Activated CD4-positive, alpha-beta memory T cell treated with anti-CD3 and anti-CD28 coated beads for 36 hours (primary cell): Measurements from ENCODE around the gene IQCF5. TPM values are rescaled to one million over a fixed set of nuclear protein-coding genes. Genes with fewer than 3 reads are reported as not detected.
"Not testable (repeated sequence)": the region's sequence is repeated elsewhere in the genome, so short reads cannot be mapped to it uniquely, and the experiment has no call there.

ENCODE experiments used
- CTCF ChIA-PET: fragments of 350-600 bp; sonication (Branson Sonifier 250); formaldehyde crosslinking; loops from one replicate; lab custom pipeline; 2021; ENCODE audit warnings: antibody characterized with exemption, inconsistent platforms; lab: Charles Lee
- POLR2A ChIA-PET: fragments of 350-600 bp; sonication (Branson Sonifier 250); formaldehyde crosslinking; loops from one replicate; lab custom pipeline; 2021; ENCODE audit warnings: antibody characterized with exemption; lab: Charles Lee
- DNase-seq: peaks from one replicate; pipeline ENCODE4 v3.0.0-alpha.2; 2020
- H3K27ac Mint-ChIP-seq: one replicate; pipeline ENCODE4 v1.8.0; 2021; ENCODE audit warnings: mixed read lengths
- H3K27me3 Mint-ChIP-seq: one replicate; pipeline ENCODE4 v1.8.0; 2021; ENCODE audit warnings: mixed read lengths
- H3K36me3 Mint-ChIP-seq: one replicate; pipeline ENCODE4 v1.8.0; 2021; ENCODE audit warnings: mixed read lengths
- H3K4me1 Mint-ChIP-seq: one replicate; pipeline ENCODE4 v1.8.0; 2021; ENCODE audit warnings: low read depth, mixed read lengths
- H3K4me3 Mint-ChIP-seq: one replicate; pipeline ENCODE4 v1.8.0; 2021; ENCODE audit warnings: mild to moderate bottlenecking, mixed read lengths
- H3K9me3 Mint-ChIP-seq: one replicate; pipeline ENCODE4 v1.8.0; 2021; ENCODE audit warnings: mixed read lengths
- intact Hi-C: fragments of 100-400 bp; cut with micrococcal nuclease; formaldehyde crosslinking; loops from one replicate; pipeline ENCODE4 v1.15.1; 2023
- total RNA-seq, 2 experiments: library from RNA; stranded (reverse); gene quantifications; one replicate each; pipeline ENCODE4 v1.2.3, GENCODE V29; 2021

IQCF5 gene
- total RNA-seq, 2 experiments from 2014 or later = not detected

DNA sequence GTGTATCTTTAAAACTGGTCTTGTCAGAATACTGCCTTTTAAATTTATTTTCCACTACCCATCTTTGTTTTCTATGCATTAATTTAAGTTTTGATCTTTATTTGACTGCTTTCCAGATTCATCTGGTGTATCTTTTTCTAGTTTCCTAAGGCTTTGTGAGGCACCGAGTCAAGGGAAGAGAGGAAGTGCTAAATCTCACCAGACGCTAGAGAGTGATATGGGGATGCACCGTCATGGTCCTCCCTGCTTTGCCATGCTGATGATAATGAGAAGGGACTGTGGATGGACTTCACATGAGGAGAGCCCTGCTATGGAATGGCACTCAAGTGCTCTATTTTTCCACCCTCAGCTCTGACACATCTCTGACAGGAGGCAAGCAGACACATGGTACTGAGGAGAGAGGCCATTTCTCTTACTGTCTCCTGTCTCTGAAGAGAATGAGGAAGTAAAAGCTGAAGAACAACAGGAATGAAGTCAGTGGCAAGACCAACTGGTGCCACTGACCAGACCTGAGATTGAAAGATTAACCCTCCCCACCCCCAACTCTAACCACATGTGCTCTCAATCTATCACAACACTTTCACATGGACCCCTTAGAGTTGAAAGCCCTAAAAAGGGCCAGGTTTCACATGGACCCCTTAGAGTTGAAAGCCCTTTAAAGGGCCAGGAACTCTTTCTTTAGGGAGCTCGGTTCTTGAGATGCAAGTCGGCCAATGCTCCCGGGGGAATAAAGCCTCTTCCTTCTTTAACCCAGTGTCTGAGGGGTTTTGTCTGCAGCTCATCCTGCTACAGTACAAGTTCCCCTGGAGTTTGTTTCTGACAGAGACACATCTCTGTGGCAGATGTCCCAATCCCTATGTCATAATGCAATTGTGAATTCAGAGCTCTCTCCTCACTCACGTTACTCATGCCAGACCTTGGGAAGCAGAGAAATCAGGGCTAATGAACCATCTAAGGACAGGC lies 14.4 kb downstream of the IQCF5 start, which contains the start of gene IQCF2:
IQCF2 (plus strand) TSS at position 913 of the 963 bp plus-strand sequence. CDS start 52 bp downstream, outside the sequence.
- POLR2A ChIA-PET = no interaction called here
- CTCF ChIA-PET = no interaction called here
- Mint-ChIP-seq H3K4me1 (peaks cover 2% of the 10 kb centered on the region), H3K36me3 (no peaks in the 10 kb centered on the region), H3K27me3 (peaks cover 6% of the 10 kb centered on the region), H3K9me3 (no peaks in the 10 kb centered on the region), H3K4me3 (no peak within 1 kb of the TSS), H3K27ac (no peak within 1 kb of the TSS)
- DNase-seq = no peak
- intact Hi-C loops = no loop called here

DNA sequence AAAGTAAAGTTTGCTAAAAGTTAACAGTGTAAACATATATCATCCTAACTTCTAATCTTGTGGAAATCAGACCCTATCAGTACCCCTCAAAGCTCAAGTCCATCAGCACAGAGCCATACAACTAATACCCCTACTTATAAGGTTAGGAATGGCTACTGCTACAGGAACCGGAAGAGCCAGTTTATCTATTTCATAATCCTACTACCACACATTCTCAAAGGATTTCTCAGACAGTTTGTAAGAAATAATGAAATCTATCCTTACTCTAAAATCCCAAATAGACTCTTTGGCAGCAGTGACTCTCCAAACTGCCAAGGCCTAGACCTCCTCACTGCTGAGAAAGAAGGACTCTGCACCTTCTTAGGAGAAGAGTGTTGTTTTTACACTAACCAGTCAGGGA lies 20.0 kb downstream of the IQCF5 start:
- H3K27ac Mint-ChIP-seq, POLR2A ChIA-PET: not testable (repeated sequence)

DNA sequence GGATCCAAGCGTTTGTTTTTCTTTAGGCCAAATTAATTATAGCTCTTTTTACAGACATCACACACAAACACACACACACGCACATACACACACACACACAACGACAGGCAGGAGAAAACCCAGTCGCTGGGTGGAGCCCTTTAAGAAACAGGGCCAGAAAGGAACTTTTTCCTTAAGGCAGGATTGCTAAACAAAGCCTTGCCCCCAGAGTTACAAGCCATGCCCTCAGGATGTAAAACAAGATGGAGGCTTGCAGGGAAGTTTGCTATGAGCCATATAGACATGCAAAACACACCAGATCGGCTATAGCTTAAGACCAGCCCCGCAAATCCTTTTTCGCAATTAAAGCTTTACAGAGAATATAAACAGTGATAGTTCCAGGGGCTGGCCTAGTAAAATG lies 30.3 kb downstream of the IQCF5 start:
- DNase-seq = no peak
- ChIA-PET CTCF (no interaction called here), POLR2A (no interaction called here)
- Mint-ChIP-seq H3K4me1 (no peaks in the 10 kb centered on the region), H3K36me3 (peaks cover 6% of the 10 kb centered on the region), H3K4me3 (no peak overlapping the region), H3K27ac (no peak overlapping the region), H3K9me3 (peaks cover 16% of the 10 kb centered on the region), H3K27me3 (peaks cover 27% of the 10 kb centered on the region)
- intact Hi-C loops = no loop called here

More for the DNA sequence above, 20.0 kb downstream of the IQCF5 start:
- H3K27me3 Mint-ChIP-seq, H3K36me3 Mint-ChIP-seq, H3K4me3 Mint-ChIP-seq, H3K9me3 Mint-ChIP-seq, CTCF ChIA-PET, DNase-seq, H3K4me1 Mint-ChIP-seq, intact Hi-C loops: not testable (repeated sequence)

DNA sequence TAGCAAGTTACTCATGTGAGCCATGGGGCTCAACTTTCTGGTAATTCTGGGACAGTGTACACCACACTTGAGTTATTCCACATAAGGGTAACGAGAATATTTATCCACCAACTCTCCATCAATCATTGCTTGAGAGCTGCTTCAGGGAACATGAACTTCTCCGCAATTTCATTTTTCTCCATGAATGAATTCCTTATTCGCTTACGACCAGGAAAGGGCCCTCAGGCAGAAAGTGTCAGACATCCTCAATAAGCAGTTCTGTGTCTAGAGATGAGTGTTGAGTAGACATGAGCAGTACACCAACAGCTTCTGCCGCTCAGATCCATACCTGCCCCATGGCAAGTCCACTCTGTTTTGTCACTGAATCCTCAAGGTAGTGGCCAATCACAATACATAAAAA lies 38.8 kb downstream of the IQCF5 start:
- H3K4me1 Mint-ChIP-seq = no peaks in the 10 kb centered on the region
- CTCF ChIA-PET = interaction anchor here (0.9 kb wide), 1 partner anchor 36 kb away, joined by 3 read pairs; no protein-coding TSS in a partner anchor

DNA sequence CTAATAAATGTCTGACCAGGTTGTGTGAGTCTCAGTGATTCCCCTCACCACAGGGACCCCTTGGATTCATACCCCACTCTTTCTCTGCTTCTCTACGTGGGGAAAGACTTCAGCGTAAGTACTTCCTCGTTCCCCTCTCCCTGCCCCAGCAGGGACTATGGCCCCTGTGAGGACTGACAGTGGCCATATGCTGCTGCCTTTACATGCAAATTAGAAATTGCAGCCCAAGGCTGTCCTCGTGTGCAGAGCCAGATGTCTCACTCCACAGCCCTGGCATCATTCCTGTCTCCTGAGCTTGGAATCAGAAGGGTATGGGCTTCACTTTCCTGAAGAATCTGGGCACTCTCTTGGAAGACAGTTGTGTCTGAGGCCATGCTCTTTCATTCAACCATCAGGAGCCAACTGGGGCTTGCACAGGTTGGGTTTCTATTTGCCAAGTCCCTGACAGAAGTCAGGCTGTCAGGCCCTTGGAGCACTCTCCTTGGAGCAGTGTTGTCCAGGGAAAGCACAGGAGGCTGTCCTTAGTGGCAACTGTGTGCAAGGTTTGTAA lies 44.5 kb downstream of the IQCF5 start:
- H3K27me3 Mint-ChIP-seq = peaks cover 18% of the 10 kb centered on the region
- intact Hi-C loops = no loop called here
- H3K4me3 Mint-ChIP-seq = no peak overlapping the region
- peaks cover 11% of the 10 kb centered on the region for H3K36me3 Mint-ChIP-seq
- H3K27ac Mint-ChIP-seq = no peak overlapping the region
- ChIA-PET POLR2A (no interaction called here), CTCF (no interaction called here)
- H3K9me3 Mint-ChIP-seq = peaks cover 22% of the 10 kb centered on the region
- no peaks in the 10 kb centered on the region for H3K4me1 Mint-ChIP-seq
- no peak for DNase-seq

More for the DNA sequence above, 38.8 kb downstream of the IQCF5 start:
- Mint-ChIP-seq H3K27me3 (peaks cover 16% of the 10 kb centered on the region), H3K9me3 (no peaks in the 10 kb centered on the region), H3K36me3 (no peaks in the 10 kb centered on the region), H3K27ac (no peak overlapping the region), H3K4me3 (no peak overlapping the region)
- POLR2A ChIA-PET = no interaction called here
- no peak for DNase-seq
- intact Hi-C loops = no loop called here

DNA sequence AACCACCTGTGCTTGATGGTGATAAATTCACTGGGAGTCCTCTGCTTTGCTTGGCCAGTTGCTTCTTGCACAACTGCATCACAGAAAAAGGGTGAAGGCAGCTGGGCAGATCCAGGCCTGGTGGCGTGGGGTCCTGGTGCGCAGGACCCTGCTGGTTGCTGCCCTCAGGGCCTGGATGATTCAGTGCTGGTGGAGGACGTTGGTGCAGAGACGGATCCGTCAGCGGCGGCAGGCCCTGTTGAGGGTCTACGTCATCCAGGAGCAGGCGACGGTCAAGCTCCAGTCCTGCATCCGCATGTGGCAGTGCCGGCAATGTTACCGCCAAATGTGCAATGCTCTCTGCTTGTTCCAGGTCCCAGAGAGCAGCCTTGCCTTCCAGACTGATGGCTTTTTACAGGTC lies 45.1 kb downstream of the IQCF5 start:
- CTCF ChIA-PET = no interaction called here

DNA sequence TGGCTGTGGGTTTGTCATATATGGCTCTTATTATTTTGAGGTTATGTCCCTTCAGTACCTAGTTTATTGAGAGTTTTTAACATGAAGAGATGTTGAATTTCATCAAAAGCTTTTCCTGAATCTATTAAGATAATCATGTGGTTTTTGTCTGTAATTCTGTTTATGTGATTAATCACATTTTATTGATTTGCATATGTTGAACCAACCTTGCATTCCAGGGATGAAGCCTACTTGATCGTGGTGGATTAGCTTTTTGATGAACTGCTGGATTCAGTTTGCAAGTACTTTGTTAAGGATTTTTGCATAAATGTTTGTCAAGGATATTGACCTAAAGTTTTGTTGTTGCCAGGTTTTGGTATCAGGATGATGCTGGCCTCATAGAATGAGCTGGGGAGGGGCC lies 47.1 kb downstream of the IQCF5 start:
- peaks cover under 1% of the 10 kb centered on the region for H3K4me1 Mint-ChIP-seq
- intact Hi-C loops = no loop called here
- peaks cover 13% of the 10 kb centered on the region for H3K27me3 Mint-ChIP-seq
- ChIA-PET POLR2A (no interaction called here), CTCF (no interaction called here)
- H3K9me3 Mint-ChIP-seq = peaks cover 22% of the 10 kb centered on the region
- H3K4me3 Mint-ChIP-seq = no peak overlapping the region
- peaks cover 11% of the 10 kb centered on the region for H3K36me3 Mint-ChIP-seq
- H3K27ac Mint-ChIP-seq = no peak overlapping the region
- no peak for DNase-seq

More for the DNA sequence above, 45.1 kb downstream of the IQCF5 start:
- POLR2A ChIA-PET = no interaction called here
- Mint-ChIP-seq H3K9me3 (peaks cover 22% of the 10 kb centered on the region), H3K27ac (no peak overlapping the region), H3K36me3 (peaks cover 11% of the 10 kb centered on the region), H3K27me3 (peaks cover 18% of the 10 kb centered on the region), H3K4me1 (no peaks in the 10 kb centered on the region), H3K4me3 (no peak overlapping the region)
- no peak for DNase-seq
- intact Hi-C loops = no loop called here

Other genes starting within 250 kb of the IQCF5 start
- gene TEX264, start 204.3 kb downstream of the IQCF5 start, total RNA-seq = 10 to 100 TPM; 44.9 to 45.2 TPM
- under 1 TPM; 0.22 to 0.29 TPM for gene GRM2, start 168.5 kb downstream of the IQCF5 start, total RNA-seq
- not detected for gene IQCF6, start 96.4 kb downstream of the IQCF5 start, total RNA-seq
- not detected for gene IQCF2, start 14.0 kb downstream of the IQCF5 start, total RNA-seq
- gene IQCF1, start 27.8 kb upstream of the IQCF5 start, total RNA-seq = not detected
- gene RRP9, start 66.3 kb upstream of the IQCF5 start, total RNA-seq = 10 to 100 TPM; 32.3 to 35.4 TPM
- 10 to 100 TPM; 12.1 to 13.4 TPM for gene PARP3, start 66.8 kb upstream of the IQCF5 start, total RNA-seq
- not detected for gene GPR62, start 79.8 kb upstream of the IQCF5 start, total RNA-seq
- gene PCBP4, start 91.9 kb upstream of the IQCF5 start, total RNA-seq = 10 to 100 TPM; 17.3 to 19.3 TPM
- gene ABHD14B, start 98.4 kb upstream of the IQCF5 start, total RNA-seq = 10 to 100 TPM; 71.0 to 71.4 TPM
- 1 to 10 TPM; 7.9 to 8.6 TPM for gene ABHD14A, start 99.5 kb upstream of the IQCF5 start, total RNA-seq
- gene ACY1, start 107.9 kb upstream of the IQCF5 start, total RNA-seq = 10 to 100 TPM; 53.1 to 59.2 TPM
- 1,000 to 10,000 TPM; 1,502 to 1,507 TPM for gene RPL29, start 120.3 kb upstream of the IQCF5 start, total RNA-seq
- gene DUSP7, start 181.0 kb upstream of the IQCF5 start, total RNA-seq = 10 to 100 TPM; 14.1 to 14.5 TPM